Effector CD8-positive, alpha-beta T cell (primary cell): ENCODE results near the gene REEP6.
"Not testable (repeated sequence)": the region's sequence is repeated elsewhere in the genome, so short reads cannot be mapped to it uniquely, and the experiment has no call there.

Experiments used
- DNase-seq: peaks from one replicate; lab custom pipeline; 2025; lab: John Stamatoyannopoulos, UW

Gene REEP6

DNA sequence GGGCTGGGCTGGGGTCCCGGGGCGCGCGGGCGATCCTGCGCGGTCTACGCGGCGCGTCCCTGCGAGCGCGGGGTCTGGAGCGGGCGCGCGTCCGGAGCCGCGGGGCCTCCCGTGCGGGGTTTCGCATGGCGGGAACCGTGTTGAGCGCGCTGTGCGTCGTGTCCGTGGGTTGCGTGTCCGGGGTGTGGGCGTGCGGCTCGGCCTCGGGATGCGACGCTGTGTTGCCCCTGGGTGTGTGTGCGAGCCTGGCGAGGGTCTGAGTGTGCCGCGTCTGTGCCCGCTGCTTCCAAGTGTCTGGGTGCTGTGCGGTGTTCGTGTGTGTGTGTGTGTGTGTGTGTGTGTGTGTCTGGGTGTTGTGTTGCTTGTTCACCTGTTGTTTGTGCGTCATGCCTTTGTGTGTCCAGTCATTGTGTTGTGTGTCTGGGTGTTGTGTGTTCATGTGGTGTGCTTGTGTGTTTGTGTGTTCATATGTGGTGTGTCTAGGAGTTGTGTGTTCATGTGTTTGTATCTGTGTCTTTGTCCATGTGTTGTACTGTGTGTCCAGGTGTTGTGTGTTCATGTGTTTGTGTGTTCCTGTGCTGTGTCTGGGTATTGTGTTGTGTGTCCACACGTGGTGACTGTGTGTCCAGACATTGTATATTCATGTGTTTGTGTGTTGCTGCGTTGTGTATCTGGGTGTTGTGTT is 33.4 kb downstream of the REEP6 start:
- DNase-seq: no peak

DNA sequence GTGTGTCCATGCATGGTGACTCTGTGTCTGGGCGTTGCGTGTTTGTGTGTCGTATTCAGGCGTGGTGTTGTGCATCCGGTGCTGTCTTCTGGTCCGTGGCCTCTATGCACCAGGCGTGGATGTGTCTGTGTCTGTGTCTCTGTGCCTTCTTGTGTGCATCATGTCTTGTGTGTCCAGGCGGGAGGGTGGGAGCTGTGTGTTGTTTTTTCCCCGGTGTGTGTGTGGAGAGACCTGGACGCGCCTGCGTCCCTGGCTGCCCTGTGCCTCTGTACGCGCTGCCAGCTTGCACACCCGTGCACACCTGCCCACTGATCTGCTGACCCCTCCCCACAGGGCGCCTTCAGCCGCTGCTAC is 34.0 kb downstream of the REEP6 start:
- no peak for DNase-seq

DNA sequence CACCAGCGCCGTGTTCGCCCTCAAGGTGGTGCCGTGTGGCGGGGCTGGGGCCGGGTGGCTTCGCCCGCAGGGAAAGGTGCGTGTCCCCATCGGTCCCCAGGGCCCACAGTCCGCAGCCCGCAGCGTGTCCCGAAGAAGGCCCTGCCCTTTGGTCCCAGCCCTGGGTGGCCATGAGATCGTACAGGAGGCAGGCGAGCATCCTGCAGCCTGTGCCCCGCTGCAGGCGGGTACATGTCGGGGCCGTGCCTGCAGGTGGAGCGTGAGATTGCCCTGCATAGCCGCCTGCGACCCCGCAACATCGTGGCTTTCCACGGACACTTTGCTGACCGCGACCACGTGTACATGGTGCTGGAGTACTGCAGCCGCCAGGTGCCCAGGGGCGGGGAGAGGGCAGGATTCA is 34.4 kb downstream of the REEP6 start:
- DNase-seq: no peak

DNA sequence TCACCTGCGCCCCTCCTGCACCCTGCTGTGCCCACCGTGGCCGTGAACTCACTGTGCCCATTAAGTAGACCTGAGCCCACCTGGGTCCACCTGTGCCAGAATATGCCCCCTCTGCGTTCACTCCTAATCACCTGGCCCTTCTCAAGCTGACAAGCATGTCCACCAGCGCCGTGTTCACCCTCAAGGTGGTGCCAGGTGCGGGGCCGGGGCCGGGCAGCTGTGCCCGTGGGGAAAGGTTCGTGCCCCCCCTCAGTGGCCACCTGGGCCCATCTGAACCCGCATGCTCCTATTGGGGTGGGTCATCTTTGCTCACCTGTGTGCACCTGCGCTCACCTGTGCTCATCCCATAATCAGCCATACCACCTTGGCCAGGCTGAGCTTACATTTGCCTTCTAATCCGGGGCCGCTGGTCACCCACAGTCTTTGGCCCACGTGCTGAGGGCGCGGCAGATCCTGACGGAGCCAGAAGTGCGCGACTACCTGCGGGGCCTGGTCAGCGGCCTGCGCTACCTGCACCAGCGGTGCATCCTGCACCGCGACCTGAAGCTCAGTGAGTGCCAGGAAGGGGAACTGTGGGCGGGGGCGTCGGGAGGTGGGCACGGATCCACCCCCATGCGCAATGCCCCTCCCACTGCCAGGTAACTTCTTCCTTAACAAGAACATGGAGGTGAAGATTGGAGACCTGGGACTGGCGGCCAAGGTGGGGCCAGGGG is 35.2 kb downstream of the REEP6 start:
- no peak for DNase-seq

DNA sequence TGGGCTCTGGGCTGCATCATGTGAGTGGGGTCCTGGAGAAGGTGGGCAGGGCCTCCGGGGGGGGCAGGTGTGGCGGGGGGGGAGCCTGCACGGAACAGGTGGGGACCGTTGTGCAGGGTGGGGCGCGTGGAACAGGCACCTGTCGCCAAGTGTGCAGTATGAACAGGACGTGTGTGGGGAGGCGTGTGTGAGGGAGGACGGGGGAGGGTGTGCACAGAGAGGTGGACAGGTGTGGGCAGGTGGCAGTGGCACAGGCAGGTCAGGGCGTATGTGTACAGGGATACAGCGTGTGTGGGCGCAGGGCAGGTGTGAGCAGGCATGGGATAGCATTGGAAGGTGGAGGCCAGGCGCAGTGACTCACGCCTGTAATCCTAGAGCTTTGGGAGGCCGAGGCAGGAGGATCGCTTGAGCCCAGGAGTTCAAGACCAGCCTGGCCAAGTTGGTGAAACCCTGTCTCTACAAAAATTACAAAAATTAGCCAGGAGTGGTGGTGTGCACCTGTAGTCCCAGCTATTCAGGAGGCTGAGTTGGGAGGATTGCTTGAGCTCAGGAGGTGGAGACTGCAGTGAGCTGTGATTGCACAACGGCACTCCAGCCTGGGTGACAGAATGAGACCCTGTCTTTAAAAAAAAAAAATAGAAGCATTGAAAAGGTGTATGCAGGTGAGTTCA is 36.1 kb downstream of the REEP6 start:
- DNase-seq: no peak

DNA sequence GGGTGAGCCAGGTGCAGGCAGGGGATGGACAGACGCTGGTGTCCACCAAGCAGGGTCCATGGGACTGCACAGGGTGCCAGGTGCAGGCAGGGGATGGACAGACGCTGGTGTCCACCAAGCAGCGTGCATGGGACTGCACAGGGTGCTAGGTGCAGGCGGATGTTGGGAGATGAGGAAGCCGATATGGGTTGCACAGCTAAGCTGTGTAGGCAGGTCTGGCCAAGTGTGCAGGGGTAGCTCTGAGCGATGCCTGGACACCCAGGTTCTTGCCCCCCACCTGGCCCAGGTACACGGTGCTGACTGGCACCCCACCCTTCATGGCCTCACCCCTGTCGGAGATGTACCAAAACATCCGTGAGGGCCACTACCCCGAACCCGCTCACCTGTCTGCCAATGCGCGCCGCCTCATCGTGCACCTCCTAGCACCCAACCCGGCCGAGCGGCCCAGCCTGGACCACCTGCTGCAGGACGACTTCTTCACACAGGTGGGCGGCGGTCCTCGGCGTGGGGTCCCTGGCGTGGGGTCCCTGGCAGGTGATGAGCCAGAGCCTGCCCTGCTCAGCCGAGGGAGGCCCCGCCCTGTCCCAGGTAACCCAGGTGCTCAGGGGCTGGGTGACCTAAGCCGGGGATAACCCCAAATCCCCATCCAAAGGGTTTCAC is 36.8 kb downstream of the REEP6 start:
- no peak for DNase-seq

DNA sequence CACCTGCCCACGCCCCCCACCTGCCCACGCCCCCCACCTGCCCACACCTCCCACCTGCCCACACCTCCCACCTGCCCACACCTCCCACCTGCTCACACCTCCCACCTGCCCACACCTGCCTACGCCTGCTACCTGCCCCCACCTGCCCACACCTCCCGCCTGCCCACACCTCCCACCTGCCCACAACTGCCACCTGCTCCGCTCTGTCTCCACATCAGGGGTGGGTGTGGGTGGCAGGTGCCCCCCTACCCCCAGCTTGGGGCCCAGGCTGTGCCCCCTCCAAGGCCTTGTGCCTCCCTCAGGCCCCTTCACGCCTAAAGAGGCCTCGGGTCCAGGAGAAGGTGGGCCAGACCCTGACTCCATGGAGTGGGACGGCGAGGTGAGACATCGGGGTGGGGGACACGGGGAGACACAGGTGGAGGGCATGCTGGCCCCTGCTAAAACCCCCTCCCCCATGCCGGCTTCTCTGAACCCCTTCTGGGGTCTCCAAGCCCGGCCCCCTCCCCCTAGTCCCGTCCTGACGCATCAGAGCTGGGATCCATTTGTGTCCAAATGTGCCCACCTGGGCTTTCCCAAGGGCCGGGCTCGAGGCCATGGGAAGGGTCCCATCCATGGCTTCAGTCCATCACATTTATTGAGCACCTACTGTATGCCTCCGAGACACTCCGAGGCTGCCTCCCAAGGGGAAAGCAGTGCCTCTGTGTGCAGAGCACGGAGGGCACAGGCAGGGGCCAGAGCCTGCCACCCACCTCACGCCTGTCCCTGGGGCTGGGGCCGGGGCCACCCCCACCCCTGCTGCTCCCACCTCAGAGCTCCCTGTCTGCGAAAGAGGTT is 37.8 kb downstream of the REEP6 start:
- no peak for DNase-seq

DNA sequence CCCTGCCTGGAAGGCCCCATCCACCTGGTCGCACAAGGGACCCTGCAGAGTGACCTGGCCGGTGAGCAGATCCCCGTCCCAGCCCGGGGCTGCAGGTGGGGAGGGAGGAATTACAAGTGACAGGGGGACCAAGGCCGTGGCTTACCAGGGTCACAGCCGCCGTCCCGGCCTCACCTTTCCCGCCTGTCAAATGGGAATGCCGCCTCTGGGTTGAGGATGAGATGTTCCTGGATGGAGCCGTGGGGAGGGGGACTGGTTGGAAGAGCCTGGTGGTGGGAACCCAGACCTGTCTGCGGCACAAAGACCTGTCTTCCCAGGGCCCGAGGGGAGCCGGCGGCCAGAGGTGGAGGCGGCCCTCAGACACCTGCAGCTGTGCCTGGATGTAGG is 38.4 kb downstream of the REEP6 start:
- no peak for DNase-seq

DNA sequence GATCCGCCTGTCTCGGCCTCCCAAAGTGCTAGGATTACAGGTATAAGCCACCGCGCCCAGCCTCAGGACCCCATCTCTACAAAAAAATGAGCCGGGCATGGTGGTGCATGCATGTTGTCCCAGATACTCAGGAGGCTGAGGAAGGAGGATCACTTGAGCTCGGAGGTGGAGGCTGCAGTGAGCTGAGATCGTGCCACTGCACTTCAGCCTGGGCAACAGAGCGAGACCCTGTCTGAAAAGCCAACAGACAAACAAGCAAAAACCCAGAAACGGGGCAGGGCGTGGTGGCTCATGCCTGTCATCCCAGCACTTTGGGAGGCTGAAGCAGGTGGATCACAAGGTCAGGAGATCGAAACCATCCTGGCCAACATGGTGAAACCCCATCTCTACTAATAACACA is 39.9 kb downstream of the REEP6 start:
- DNase-seq: not testable (repeated sequence)

DNA sequence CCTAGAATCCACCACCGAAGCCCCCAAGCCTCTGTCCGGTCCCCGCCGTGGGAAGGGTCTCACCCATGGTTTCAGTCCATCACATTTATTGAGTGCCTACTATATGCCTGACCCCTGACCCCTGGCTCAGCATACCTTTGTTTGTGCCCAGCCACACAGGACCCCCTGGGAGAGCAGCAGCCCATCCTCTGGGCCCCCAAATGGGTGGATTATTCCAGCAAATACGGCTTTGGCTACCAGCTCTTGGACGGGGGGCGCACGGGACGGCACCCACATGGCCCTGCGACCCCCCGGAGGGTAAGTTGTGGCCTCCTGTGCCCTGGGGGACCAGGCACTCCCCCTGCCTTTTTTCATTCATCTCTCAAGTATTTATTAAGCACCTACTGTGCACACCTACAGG is 40.6 kb downstream of the REEP6 start:
- no peak for DNase-seq

DNA sequence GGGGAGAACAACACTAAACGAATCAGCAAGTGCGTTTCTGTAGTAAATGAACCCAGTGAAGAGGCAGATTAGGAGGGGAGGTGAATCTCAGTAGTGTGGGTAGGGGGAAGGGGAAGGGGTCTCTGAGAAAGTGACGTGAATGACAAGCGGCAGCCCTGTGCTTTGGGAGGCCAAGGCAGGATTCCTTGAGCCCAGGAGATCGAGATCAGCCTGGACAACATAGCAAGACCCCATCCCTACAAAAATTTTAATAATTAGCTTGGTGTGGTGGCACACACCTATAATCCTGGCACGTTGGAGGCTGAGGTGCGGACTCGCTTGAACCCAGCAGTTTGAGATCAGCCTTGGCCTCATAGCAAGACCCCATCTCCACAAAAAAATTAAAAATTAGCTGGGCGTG is 41.0 kb downstream of the REEP6 start:
- DNase-seq: no peak

DNA sequence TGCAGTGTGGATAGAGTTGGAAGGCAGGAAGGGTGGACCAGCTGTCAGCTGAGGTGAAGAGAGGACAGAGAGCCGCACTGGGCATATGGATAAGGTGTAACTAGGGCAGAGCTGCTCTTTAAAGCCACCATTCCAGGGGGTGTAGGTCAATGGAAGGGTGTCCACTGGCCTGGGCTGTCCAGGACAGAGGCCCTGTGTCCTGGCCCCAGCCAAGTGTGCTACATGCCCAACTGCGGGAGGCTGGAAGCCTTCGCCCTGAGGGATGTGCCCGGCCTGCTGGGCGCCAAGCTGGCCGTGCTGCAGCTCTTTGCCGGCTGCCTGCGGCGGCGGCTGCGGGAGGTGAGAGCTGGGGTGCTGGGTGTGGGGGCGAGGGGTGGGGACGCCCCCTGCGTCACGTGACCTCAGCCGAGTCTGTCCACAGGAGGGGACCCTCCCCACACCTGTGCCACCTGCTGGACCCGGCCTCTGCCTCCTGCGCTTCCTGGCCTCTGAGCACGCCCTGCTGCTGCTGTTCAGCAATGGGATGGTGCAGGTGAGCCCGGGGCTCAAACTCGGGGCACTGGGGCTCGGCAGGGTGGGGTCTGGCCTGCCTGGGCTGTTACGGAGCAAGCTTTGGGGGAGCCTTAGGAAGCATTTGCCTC is 42.6 kb downstream of the REEP6 start:
- no peak for DNase-seq

DNA sequence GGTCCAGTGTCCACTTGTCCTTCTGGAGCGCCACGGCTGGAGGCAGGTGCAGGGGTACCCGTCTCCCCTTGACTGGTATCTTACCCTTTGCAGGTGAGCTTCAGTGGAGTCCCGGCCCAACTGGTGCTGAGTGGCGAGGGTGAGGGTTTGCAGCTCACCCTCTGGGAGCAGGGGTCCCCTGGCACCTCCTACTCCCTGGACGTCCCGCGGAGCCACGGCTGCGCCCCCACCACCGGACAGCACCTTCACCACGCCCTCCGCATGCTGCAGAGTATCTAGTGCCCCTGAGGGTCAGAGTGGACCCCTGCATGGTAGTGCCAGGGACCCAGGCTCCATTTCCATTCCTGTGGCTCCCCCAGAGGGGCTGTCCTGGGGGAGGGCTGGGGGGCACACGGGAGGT is 44.0 kb downstream of the REEP6 start:
- no peak for DNase-seq

DNA sequence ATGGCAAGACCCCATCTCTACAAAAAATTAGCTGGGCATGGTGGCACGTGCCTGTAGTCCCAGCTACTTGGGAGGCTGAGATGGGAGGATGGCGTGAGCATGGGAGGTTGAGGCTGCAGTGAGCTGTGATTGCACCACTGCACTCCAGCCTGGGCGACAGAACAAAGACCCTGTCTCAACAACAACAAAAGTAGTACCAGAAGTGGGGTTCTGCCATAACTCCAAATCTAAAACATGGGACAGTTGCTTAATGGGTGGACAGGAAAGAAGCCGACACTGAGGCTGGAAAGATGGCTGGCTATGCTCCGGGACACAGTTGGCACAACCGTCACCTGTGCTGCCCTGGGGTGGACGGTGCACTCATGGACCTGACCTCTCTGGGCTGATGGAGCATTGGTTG is 44.7 kb downstream of the REEP6 start:
- DNase-seq: not testable (repeated sequence)

DNA sequence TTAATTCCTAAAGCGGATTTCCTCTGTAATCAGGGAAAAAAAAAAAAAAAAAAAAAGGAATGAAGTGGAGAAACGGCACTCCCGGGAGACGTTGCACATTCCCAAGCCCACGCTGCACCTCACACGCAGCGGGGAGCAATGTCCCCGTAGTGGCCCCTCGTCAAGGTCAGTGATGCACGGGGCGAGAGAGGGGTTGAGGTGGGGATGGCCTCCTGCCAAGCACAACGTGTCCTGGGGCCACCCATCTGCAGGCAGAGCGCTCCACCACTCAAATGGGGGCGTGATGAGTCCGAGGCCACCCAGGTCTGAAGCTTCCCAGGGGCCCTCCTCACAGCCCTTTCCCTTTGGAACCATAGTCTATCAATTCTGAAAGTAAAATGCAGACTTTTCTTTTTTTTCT is 48.0 kb downstream of the REEP6 start:
- DNase-seq: no peak

DNA sequence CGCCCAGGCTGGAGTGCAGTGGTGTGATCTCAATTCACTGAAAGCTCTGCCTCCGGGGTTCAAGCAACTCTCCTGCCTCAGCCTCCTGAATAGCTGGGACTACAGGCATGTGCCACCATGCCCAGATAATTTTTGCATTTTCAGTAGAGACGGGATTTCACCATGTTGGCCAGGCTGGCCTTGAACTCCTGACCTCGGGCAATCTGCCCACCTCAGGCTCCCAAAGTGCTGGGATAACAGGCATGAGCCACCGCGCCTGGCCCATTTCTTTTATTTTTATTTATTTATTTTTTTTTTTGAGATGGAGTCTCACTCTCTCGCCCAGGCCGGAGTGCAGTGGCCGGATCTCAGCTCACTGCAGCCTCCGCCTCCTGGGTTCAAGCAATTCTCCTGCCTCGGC is 48.8 kb downstream of the REEP6 start:
- DNase-seq: not testable (repeated sequence)

DNA sequence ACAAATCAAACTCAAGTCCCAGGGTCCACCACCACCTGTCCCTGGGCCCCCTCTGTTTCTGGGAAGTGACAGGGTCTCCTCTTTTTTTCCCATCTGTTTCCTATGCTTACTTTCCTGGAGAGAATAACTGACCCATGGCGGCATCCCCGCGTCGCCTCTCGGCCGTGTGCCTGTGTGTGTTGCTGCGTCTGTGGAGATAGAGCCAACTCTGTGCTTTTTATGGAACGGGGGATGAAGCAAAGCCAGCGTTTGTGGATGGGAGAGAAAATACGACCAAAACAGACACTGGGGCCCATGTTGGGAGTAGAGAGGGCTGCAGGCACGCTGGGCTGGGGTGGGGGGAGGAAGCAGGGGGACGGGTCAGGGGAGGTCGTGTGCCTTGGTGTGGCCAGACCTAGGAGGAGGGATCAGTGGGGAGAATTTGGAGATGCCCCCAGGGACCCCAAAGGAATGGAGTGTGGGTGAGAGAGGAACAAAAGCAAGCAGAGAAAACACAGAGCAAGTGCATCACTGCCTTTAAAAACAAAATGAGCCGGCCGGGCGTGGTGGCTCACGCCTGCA is 49.5 kb downstream of the REEP6 start:
- DNase-seq: no peak
